Lung (tissue), 12 donors: ENCODE data around the gene F11R. TPM values are rescaled to one million over a fixed set of nuclear protein-coding genes. Genes with fewer than 3 reads are reported as not detected.

Source experiments
- ATAC-seq: fragments of 200-7000 bp; cut with Tn5 transposase; one replicate; pipeline ENCODE4 v1.9.1; 2020; ENCODE audit warnings: moderate number of reproducible peaks; ENCODE audit not compliant: insufficient read depth, low FRiP score
- DNase-seq, 3 donors: peaks; one replicate each; pipeline ENCODE4 v3.0.0-alpha.2; 2013 to 2017
- H3K27ac ChIP-seq, 2 donors: one replicate each; pipeline ENCODE4 v1.5.1; 2013; ENCODE audit warnings: mild to moderate bottlenecking in 2 of 2, moderate library complexity in 2 of 2, control low read depth in 1 of 2, inconsistent platforms in 1 of 2, low read depth in 1 of 2, low read length in 1 of 2
- H3K27me3 ChIP-seq, 3 donors: one replicate each; pipeline ENCODE4 v1.5.1; 2013; ENCODE audit warnings: low read length in 2 of 3; ENCODE audit not compliant: control insufficient read depth in 3 of 3, insufficient read depth in 3 of 3
- H3K36me3 ChIP-seq, 4 donors: one replicate each; pipeline ENCODE4 v1.5.1; 2013; ENCODE audit warnings: low read length in 4 of 4, mild to moderate bottlenecking in 1 of 4, moderate library complexity in 1 of 4; ENCODE audit not compliant: control insufficient read depth in 4 of 4, insufficient read depth in 4 of 4
- H3K4me1 ChIP-seq, 5 donors: one replicate each; pipeline ENCODE4 v1.5.1; 2013; ENCODE audit warnings: low read length in 5 of 5, mild to moderate bottlenecking in 2 of 5, moderate library complexity in 1 of 5; ENCODE audit not compliant: control insufficient read depth in 5 of 5, insufficient read depth in 5 of 5
- H3K4me3 ChIP-seq: one replicate; pipeline ENCODE4 v1.5.1; 2013; ENCODE audit warnings: mild to moderate bottlenecking, control low read depth, moderate library complexity
- H3K9ac ChIP-seq, 2 donors: one replicate each; pipeline ENCODE4 v1.5.1; 2013; ENCODE audit warnings: low read length in 2 of 2, control low read depth in 1 of 2; ENCODE audit not compliant: insufficient read depth in 1 of 2
- H3K9me3 ChIP-seq, 4 donors: one replicate each; pipeline ENCODE4 v1.5.1; 2013; ENCODE audit warnings: low read length in 3 of 4, mild to moderate bottlenecking in 1 of 4, moderate library complexity in 1 of 4; ENCODE audit not compliant: control insufficient read depth in 4 of 4, insufficient read depth in 3 of 4
- WGBS, 2 donors: extraction: QIAGEN DNeasy Blood & Tissue Kit; methylation state at CpG; one replicate each; pipeline ENCODE4 v1.1.7; 2013; 5-methylcytosine and 5-hydroxymethylcytosine counted together
- polyA plus RNA-seq, 2 donors: library from polyadenylated mRNA; stranded (reverse); fragments of 200-250 nt; gene quantifications; one replicate each; pipeline ENCODE4 v1.2.1, GENCODE V29; 2013
- total RNA-seq, 2 donors: library from RNA; depleted of rRNA in 1 of 2; stranded (reverse); fragments of >200 nt in 1 of 2; gene quantifications; one replicate each; pipeline ENCODE4 v1.2.1, GENCODE V29; 2014 to 2021
- TF ChIP-seq, protein P1 (sequence below): IDR thresholded peaks from 2 replicates; pipeline ENCODE4 v1.5.1; 2012; ENCODE audit warnings: mild to moderate bottlenecking; ENCODE audit errors: control extremely low read depth, extremely low read depth
- donor health status: control.
- donor health status: control.
- donor health status: Bipolar disorder and iron deficiency.
- donor health status: healthy.
- donor health status: DM: yes; HTN: yes; CAD: no.

F11R gene
- total and polyA plus RNA-seq, 4 donors = 91.7 to 201 (median 140) TPM

- WGBS, 2 donors = 95 to 98% methylated on average over 8 of the region's 8 CpGs
- Histone ChIP-seq H3K27me3 (no peaks in the 10 kb centered on the region), H3K27ac (no peak overlapping the region), H3K36me3 (no peaks in the 10 kb centered on the region), H3K4me1 (peaks cover 4 to 11% (median 5%) of the 10 kb centered on the region in 5 donors), H3K9ac (no peak overlapping the region), H3K4me3 (no peak overlapping the region), H3K9me3 (no peaks in the 10 kb centered on the region)
- DNase-seq (no peak), ATAC-seq (no peak)
- TF ChIP-seq, protein P1, sequence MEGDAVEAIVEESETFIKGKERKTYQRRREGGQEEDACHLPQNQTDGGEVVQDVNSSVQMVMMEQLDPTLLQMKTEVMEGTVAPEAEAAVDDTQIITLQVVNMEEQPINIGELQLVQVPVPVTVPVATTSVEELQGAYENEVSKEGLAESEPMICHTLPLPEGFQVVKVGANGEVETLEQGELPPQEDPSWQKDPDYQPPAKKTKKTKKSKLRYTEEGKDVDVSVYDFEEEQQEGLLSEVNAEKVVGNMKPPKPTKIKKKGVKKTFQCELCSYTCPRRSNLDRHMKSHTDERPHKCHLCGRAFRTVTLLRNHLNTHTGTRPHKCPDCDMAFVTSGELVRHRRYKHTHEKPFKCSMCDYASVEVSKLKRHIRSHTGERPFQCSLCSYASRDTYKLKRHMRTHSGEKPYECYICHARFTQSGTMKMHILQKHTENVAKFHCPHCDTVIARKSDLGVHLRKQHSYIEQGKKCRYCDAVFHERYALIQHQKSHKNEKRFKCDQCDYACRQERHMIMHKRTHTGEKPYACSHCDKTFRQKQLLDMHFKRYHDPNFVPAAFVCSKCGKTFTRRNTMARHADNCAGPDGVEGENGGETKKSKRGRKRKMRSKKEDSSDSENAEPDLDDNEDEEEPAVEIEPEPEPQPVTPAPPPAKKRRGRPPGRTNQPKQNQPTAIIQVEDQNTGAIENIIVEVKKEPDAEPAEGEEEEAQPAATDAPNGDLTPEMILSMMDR = no peak
These were observed 14.4 kb downstream of the F11R start for GRCh38 chr1:161006563-161006962.

GRCh38 chr1:161001525-161001924 is 19.4 kb downstream of the F11R start:
- H3K27me3 ChIP-seq = no peaks in the 10 kb centered on the region
- no peak overlapping the region for H3K9ac ChIP-seq
- H3K36me3 ChIP-seq = peaks cover 0 to 25% (median 1%) of the 10 kb centered on the region in 4 donors
- no peak overlapping the region for H3K4me3 ChIP-seq
- H3K4me1 ChIP-seq = peaks cover 0 to 8% (median 0%) of the 10 kb centered on the region in 5 donors
- no peak overlapping the region for H3K27ac ChIP-seq
- ATAC-seq (no peak), DNase-seq (peak in 1 of 3 donors; percentile 38)
- H3K9me3 ChIP-seq = no peaks in the 10 kb centered on the region
- 51 to 78% methylated on average over 5 of the region's 5 CpGs for WGBS, 2 donors
- TF ChIP-seq, protein P1 = no peak

- H3K27ac ChIP-seq = no peak overlapping the region
- no peaks in the 10 kb centered on the region for H3K9me3 ChIP-seq
- H3K36me3 ChIP-seq = peaks cover 0 to 25% (median 1%) of the 10 kb centered on the region in 4 donors
- TF ChIP-seq, protein P1 = no peak
- no peak overlapping the region for H3K4me3 ChIP-seq
- ATAC-seq = no peak
- no peak for DNase-seq
- no peak overlapping the region for H3K9ac ChIP-seq
- no peaks in the 10 kb centered on the region for H3K27me3 ChIP-seq
- WGBS, 2 donors = 78 to 88% methylated on average over 11 of the region's 11 CpGs
- H3K4me1 ChIP-seq = peaks cover 0 to 8% (median 0%) of the 10 kb centered on the region in 5 donors
These were observed 20.0 kb downstream of the F11R start for GRCh38 chr1:161000736-161001480.
